Measurements from ENCODE around the gene TNK2. TPM values are rescaled to one million over a fixed set of nuclear protein-coding genes. Genes with fewer than 3 reads are reported as not detected.

Gene TNK2
- total RNA-seq, 4 donors from 2014 or later, result 42.3 to 105 (median 53.1) TPM

GRCh38 chr3:195911946-195912270 lies 3.6 kb upstream of the TNK2 start:
- peak; percentile 72 to 89 for DNase-seq (ENCODE audit: low spot score in 2 of 2)
- 23 to 49% methylated on average over 4 of the region's 4 CpGs for WGBS, 2 donors

GRCh38 chr3:195911041-195911945 lies 2.9 kb upstream of the TNK2 start:
- intact Hi-C loops (cut with DNase I; ENCODE audit: low total_unique reads), result loop anchor here (10.0 kb wide), 1 partner anchor 46 kb away; no protein-coding TSS in a partner anchor
- DNase-seq (ENCODE audit: low spot score in 2 of 2), result peak in 1 of 2 donors; percentile 78
- WGBS, 2 donors, result 67 to 68% methylated on average over 14 of the region's 14 CpGs
- TF ChIP-seq POLR2A (IDR thresholded peaks at IDR 0.05), result no peak
- TF ChIP-seq, protein P1, sequence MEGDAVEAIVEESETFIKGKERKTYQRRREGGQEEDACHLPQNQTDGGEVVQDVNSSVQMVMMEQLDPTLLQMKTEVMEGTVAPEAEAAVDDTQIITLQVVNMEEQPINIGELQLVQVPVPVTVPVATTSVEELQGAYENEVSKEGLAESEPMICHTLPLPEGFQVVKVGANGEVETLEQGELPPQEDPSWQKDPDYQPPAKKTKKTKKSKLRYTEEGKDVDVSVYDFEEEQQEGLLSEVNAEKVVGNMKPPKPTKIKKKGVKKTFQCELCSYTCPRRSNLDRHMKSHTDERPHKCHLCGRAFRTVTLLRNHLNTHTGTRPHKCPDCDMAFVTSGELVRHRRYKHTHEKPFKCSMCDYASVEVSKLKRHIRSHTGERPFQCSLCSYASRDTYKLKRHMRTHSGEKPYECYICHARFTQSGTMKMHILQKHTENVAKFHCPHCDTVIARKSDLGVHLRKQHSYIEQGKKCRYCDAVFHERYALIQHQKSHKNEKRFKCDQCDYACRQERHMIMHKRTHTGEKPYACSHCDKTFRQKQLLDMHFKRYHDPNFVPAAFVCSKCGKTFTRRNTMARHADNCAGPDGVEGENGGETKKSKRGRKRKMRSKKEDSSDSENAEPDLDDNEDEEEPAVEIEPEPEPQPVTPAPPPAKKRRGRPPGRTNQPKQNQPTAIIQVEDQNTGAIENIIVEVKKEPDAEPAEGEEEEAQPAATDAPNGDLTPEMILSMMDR (IDR thresholded peaks at IDR 0.05), result no peak
- no peak overlapping the region for H3K4me3 ChIP-seq (ENCODE audit: low read depth, poor library complexity, severe bottlenecking)

More at GRCh38 chr3:195911946-195912270, 3.6 kb upstream of the TNK2 start:
- no peak for TF ChIP-seq POLR2A (IDR thresholded peaks at IDR 0.05)
- TF ChIP-seq, protein P1 (IDR thresholded peaks at IDR 0.05), result no peak
- H3K4me3 ChIP-seq (ENCODE audit: low read depth, poor library complexity, severe bottlenecking), result no peak overlapping the region
- intact Hi-C loops (cut with DNase I; ENCODE audit: low total_unique reads), result loop anchor here (10.0 kb wide), 1 partner anchor 47 kb away; no protein-coding TSS in a partner anchor

DNA sequence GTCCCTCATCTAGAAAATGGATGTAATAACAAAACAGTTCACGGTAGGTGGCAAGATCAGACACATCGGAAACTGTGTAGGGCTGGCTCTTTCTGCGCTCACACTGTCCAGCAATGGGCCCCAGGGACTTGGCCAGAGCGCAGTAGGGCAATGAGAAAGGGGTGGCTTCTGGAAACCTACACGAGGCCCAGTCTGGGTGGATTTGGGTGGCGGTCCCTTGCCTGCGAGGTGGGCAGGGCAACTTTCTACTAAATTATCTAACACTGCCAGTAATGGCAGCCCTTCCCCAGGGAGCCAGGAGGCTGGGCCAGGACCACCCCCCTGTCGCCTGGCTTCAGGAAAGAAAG lies 2.1 kb upstream of the TNK2 start:
- no peak overlapping the region for H3K4me3 ChIP-seq (ENCODE audit: low read depth, poor library complexity, severe bottlenecking)
- intact Hi-C loops (cut with DNase I; ENCODE audit: low total_unique reads), result loop anchor here (10.0 kb wide), 1 partner anchor 46 kb away; no protein-coding TSS in a partner anchor
- WGBS, 2 donors, result 49 to 61% methylated on average over 8 of the region's 8 CpGs
- TF ChIP-seq, protein P1 (IDR thresholded peaks at IDR 0.05), result no peak
- no peak for TF ChIP-seq POLR2A (IDR thresholded peaks at IDR 0.05)
- peak in 1 of 2 donors; percentile 84 for DNase-seq (ENCODE audit: low spot score in 2 of 2)

DNA sequence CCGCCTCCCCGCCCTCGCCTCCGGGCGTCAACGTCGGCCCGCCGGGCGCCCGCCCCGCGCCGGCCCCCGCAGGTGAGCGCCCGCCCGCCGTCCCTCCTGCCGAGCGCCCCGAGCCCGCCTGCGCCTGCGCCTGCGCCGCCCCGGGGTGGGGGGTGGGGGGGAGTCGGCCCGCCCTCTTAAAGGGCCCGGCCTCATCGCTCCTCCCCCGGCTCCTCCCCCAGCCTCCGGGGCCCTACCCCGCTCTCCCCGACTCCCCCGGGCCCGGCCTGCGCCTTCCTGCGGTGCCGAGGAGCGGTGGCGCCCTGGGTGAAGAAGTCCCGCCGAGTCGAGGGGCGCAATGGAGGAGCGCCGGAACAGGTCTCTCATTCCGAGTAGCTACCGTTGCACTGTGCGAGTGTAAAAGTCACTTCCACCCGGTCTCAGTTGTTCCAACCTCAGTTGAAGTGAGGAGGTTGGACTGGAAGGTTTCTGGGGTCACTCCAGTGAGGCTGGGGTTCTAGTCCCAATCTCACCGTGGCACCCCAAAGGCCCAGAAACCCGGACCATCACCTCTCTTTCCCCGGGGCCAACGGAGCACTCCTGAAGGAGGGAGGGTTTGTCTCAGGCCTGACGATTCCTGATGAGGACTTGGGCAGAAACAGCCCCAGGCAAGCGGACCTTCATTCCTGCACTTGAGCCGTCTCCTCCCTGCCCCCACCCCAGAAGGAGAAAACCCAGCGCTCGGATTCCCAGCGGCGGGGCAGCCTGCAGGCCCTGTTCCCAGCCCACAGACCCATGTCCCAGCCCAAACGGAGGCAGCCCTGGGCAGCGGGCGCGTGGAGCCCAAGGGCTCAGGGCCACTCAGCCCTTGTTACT lies 1.5 kb upstream of the TNK2 start:
- intact Hi-C loops (cut with DNase I; ENCODE audit: low total_unique reads), result loop anchor here (10.0 kb wide), 1 partner anchor 45 kb away; no protein-coding TSS in a partner anchor
- DNase-seq (ENCODE audit: low spot score in 2 of 2), result peak; percentile 69 to 96
- 21 to 24% methylated on average over 25 to 32 of the region's 68 CpGs for WGBS, 2 donors
- TF ChIP-seq POLR2A (IDR thresholded peaks at IDR 0.05), result no peak
- TF ChIP-seq, protein P1 (IDR thresholded peaks at IDR 0.05), result no peak
- H3K4me3 ChIP-seq (ENCODE audit: low read depth, poor library complexity, severe bottlenecking), result no peak overlapping the region

- peak in 1 of 2 donors; percentile 82 for DNase-seq (ENCODE audit: low spot score in 2 of 2)
- 1 to 2% methylated on average over 20 to 32 of the region's 103 CpGs for WGBS, 2 donors
- TF ChIP-seq POLR2A (IDR thresholded peaks at IDR 0.05), result no peak
- TF ChIP-seq, protein P1 (IDR thresholded peaks at IDR 0.05), result no peak
- peak overlapping the region; percentile 56 for H3K4me3 ChIP-seq (ENCODE audit: low read depth, poor library complexity, severe bottlenecking)
- intact Hi-C loops (cut with DNase I; ENCODE audit: low total_unique reads), result no loop called here
Observed at GRCh38 chr3:195908694-195909581, 587 bp upstream of the TNK2 start.
